ENCODE measurements around the gene TNRC6A. TPM values are rescaled to one million over a fixed set of nuclear protein-coding genes. Genes with fewer than 3 reads are reported as not detected.

The TNRC6A gene
- total RNA-seq, 2 experiments from 2014 or later, result 38.1 to 60.3 TPM

GRCh38 chr16:24801761-24802302, 72.4 kb downstream of the TNRC6A start:
- DNase-seq (ENCODE audit: low spot score), result no peak
- intact Hi-C loops (cut with micrococcal nuclease; ENCODE audit: unreplicated experiment), result no loop called here
- no peak for TF ChIP-seq EZH2phosphoT487 (IDR thresholded peaks at IDR 0.05; ENCODE audit: borderline replicate concordance, low read depth, low read length)
- TF ChIP-seq, protein P1, sequence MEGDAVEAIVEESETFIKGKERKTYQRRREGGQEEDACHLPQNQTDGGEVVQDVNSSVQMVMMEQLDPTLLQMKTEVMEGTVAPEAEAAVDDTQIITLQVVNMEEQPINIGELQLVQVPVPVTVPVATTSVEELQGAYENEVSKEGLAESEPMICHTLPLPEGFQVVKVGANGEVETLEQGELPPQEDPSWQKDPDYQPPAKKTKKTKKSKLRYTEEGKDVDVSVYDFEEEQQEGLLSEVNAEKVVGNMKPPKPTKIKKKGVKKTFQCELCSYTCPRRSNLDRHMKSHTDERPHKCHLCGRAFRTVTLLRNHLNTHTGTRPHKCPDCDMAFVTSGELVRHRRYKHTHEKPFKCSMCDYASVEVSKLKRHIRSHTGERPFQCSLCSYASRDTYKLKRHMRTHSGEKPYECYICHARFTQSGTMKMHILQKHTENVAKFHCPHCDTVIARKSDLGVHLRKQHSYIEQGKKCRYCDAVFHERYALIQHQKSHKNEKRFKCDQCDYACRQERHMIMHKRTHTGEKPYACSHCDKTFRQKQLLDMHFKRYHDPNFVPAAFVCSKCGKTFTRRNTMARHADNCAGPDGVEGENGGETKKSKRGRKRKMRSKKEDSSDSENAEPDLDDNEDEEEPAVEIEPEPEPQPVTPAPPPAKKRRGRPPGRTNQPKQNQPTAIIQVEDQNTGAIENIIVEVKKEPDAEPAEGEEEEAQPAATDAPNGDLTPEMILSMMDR (conservative IDR thresholded peaks at IDR 0.05; ENCODE audit: low read length), result no peak
- Histone ChIP-seq H3K79me2 (ENCODE audit: insufficient read depth, low read depth, low read length) (no peaks in the 10 kb centered on the region), H2AFZ (ENCODE audit: low read length) (no peak overlapping the region), H3K9me2 (ENCODE audit: insufficient read depth, low read length) (no peaks in the 10 kb centered on the region), H3K9me3 (ENCODE audit: low read length) (no peaks in the 10 kb centered on the region), H3K4me1 (ENCODE audit: insufficient read depth, low read length, poor library complexity, severe bottlenecking) (no peaks in the 10 kb centered on the region), H4K20me1 (ENCODE audit: insufficient read depth, low read length) (no peaks in the 10 kb centered on the region), H3K4me3 (ENCODE audit: low read depth, low read length, poor library complexity, severe bottlenecking) (no peak overlapping the region), H3K36me3 (ENCODE audit: insufficient read depth, low read length) (peaks cover 99% of the 10 kb centered on the region), H3K27ac (ENCODE audit: low read depth, low read length, poor library complexity, severe bottlenecking) (no peak overlapping the region), H3K4me2 (ENCODE audit: low read length) (no peak overlapping the region)
- POLR2A ChIA-PET, result interaction anchor here (1.1 to 1.6 kb wide), 2 partner anchors 9 to 20 kb away, joined by 3 read pairs; no protein-coding TSS in a partner anchor
- no TSS peak for BruUV-seq (replicated peaks)
- CTCF ChIA-PET (ENCODE audit: unreplicated experiment), result no interaction called here

DNA sequence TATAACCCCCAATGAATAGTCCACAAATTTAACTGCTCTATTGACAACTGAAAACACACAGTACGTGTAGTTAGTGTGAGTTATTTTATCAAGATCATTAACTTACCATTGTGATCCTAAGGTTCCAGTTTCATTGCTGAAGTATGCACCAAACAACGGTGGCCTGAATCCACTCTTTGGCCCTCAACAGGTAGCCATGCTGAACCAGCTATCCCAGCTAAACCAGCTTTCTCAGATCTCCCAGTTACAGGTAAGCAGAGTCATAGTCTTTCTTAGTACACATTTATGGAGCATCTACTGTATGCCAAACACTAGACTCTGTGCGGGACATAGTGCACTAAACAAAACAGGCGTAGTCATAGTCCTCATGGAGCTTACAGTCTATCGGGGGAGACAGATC, 76.0 kb downstream of the TNRC6A start:
- Histone ChIP-seq H2AFZ (ENCODE audit: low read length) (no peak overlapping the region), H3K79me2 (ENCODE audit: insufficient read depth, low read depth, low read length) (no peaks in the 10 kb centered on the region), H3K27ac (ENCODE audit: low read depth, low read length, poor library complexity, severe bottlenecking) (no peak overlapping the region), H3K4me1 (ENCODE audit: insufficient read depth, low read length, poor library complexity, severe bottlenecking) (no peaks in the 10 kb centered on the region), H3K4me2 (ENCODE audit: low read length) (no peak overlapping the region), H3K4me3 (ENCODE audit: low read depth, low read length, poor library complexity, severe bottlenecking) (no peak overlapping the region), H4K20me1 (ENCODE audit: insufficient read depth, low read length) (no peaks in the 10 kb centered on the region), H3K36me3 (ENCODE audit: insufficient read depth, low read length) (peaks cover 99% of the 10 kb centered on the region), H3K9me2 (ENCODE audit: insufficient read depth, low read length) (no peaks in the 10 kb centered on the region), H3K9me3 (ENCODE audit: low read length) (no peaks in the 10 kb centered on the region)
- ChIA-PET POLR2A (no interaction called here), CTCF (ENCODE audit: unreplicated experiment) (no interaction called here)
- TF ChIP-seq, protein P1 (conservative IDR thresholded peaks at IDR 0.05; ENCODE audit: low read length), result no peak
- TF ChIP-seq EZH2phosphoT487 (IDR thresholded peaks at IDR 0.05; ENCODE audit: borderline replicate concordance, low read depth, low read length), result no peak
- intact Hi-C loops (cut with micrococcal nuclease; ENCODE audit: unreplicated experiment), result loop anchor here (5.0 kb wide), 1 partner anchor 288 kb away; no protein-coding TSS in a partner anchor
- BruUV-seq (replicated peaks), result no TSS peak
- no peak for DNase-seq (ENCODE audit: low spot score)

GRCh38 chr16:24807301-24807700, 77.8 kb downstream of the TNRC6A start:
- H3K9me2 ChIP-seq (ENCODE audit: insufficient read depth, low read length), result no peaks in the 10 kb centered on the region
- no peaks in the 10 kb centered on the region for H4K20me1 ChIP-seq (ENCODE audit: insufficient read depth, low read length)
- no peak overlapping the region for H3K4me3 ChIP-seq (ENCODE audit: low read depth, low read length, poor library complexity, severe bottlenecking)
- no peaks in the 10 kb centered on the region for H3K9me3 ChIP-seq (ENCODE audit: low read length)
- intact Hi-C loops (cut with micrococcal nuclease; ENCODE audit: unreplicated experiment), result loop anchor here (5.0 kb wide), 1 partner anchor 290 kb away; no protein-coding TSS in a partner anchor
- no peaks in the 10 kb centered on the region for H3K79me2 ChIP-seq (ENCODE audit: insufficient read depth, low read depth, low read length)
- POLR2A ChIA-PET, result interaction anchor here (0.7 to 0.9 kb wide), 2 partner anchors 105 to 177 kb away, joined by 3 read pairs; no protein-coding TSS in a partner anchor
- no peaks in the 10 kb centered on the region for H3K4me1 ChIP-seq (ENCODE audit: insufficient read depth, low read length, poor library complexity, severe bottlenecking)
- no peak for DNase-seq (ENCODE audit: low spot score)
- no peak overlapping the region for H3K4me2 ChIP-seq (ENCODE audit: low read length)
- no TSS peak for BruUV-seq (replicated peaks)
- CTCF ChIA-PET (ENCODE audit: unreplicated experiment), result no interaction called here
- peaks cover 97% of the 10 kb centered on the region for H3K36me3 ChIP-seq (ENCODE audit: insufficient read depth, low read length)
- H3K27ac ChIP-seq (ENCODE audit: low read depth, low read length, poor library complexity, severe bottlenecking), result no peak overlapping the region
- no peak for TF ChIP-seq EZH2phosphoT487 (IDR thresholded peaks at IDR 0.05; ENCODE audit: borderline replicate concordance, low read depth, low read length)
- TF ChIP-seq, protein P1 (conservative IDR thresholded peaks at IDR 0.05; ENCODE audit: low read length), result no peak
- H2AFZ ChIP-seq (ENCODE audit: low read length), result no peak overlapping the region

Measured in OCI-LY7 (cell line).